ENCODE results near the gene SLC38A3.

Gene SLC38A3

GRCh38 chr3:50235716-50236483, 30.8 kb downstream of the SLC38A3 start, which contains the start of gene GNAI2:
Gene GNAI2, plus strand, starts transcription at chr3:50236204. Its CDS starts 132 bp downstream, at chr3:50236336.
- peak within 1 kb of the TSS; percentile 69 for H2AFZ ChIP-seq (ENCODE audit: insufficient read depth, low read length, poor library complexity)
- H2BK12ac ChIP-seq (ENCODE audit: low read length) = no peak within 1 kb of the TSS
- H3K4me1 ChIP-seq (ENCODE audit: control insufficient read depth in 1 of 2, insufficient read depth in 2 of 2, low read length in 2 of 2) = peaks cover 10 to 17% of the 10 kb centered on the region in 2 experiments
- H3K9ac ChIP-seq (ENCODE audit: low read length) = peak within 1 kb of the TSS; percentile 94
- H3K4me3 ChIP-seq (ENCODE audit: low read depth, low read length) = peak within 1 kb of the TSS; percentile 88
- H2BK120ac ChIP-seq (ENCODE audit: insufficient read depth, low read length, poor library complexity) = peak within 1 kb of the TSS; percentile 84
- peak within 1 kb of the TSS; percentile 47 for H4K12ac ChIP-seq (ENCODE audit: low read depth, low read length)
- H2AK5ac ChIP-seq (ENCODE audit: low read length) = peak within 1 kb of the TSS; percentile 76
- H3K79me2 ChIP-seq (ENCODE audit: control insufficient read depth, insufficient read depth, low read length, poor library complexity) = peaks cover 18% of the 10 kb centered on the region
- H3K4me2 ChIP-seq (ENCODE audit: low read length) = peak within 1 kb of the TSS; percentile 79
- H3K27me3 ChIP-seq (ENCODE audit: insufficient read depth, low read length) = no peaks in the 10 kb centered on the region
- H3K14ac ChIP-seq (ENCODE audit: low read length) = peak within 1 kb of the TSS; percentile 90
- peak within 1 kb of the TSS; percentile 38 for H3K27ac ChIP-seq (ENCODE audit: low read depth, low read length)
- H3K79me1 ChIP-seq (ENCODE audit: low read length) = peaks cover 8% of the 10 kb centered on the region
- H3K18ac ChIP-seq (ENCODE audit: low read length) = peak within 1 kb of the TSS; percentile 81
- H3K9me3 ChIP-seq (ENCODE audit: insufficient read depth, low read depth, low read length) = no peaks in the 10 kb centered on the region
- peaks cover 10 to 12% of the 10 kb centered on the region in 2 experiments for H3K36me3 ChIP-seq (ENCODE audit: control insufficient read depth in 1 of 2, insufficient read depth in 2 of 2, low read length in 2 of 2)
- H3K4ac ChIP-seq (ENCODE audit: low read depth, low read length) = peak within 1 kb of the TSS; percentile 90
- peak; percentile 99 for DNase-seq
- no peak within 1 kb of the TSS for H3K23ac ChIP-seq (ENCODE audit: low read length)
- peak within 1 kb of the TSS; percentile 51 for H4K8ac ChIP-seq (ENCODE audit: low read depth, low read length)
- peak within 1 kb of the TSS; percentile 79 for H2BK5ac ChIP-seq (ENCODE audit: low read depth, low read length, poor library complexity)
- no CpG with 5 or more reads among the region's 75 CpGs for WGBS (ENCODE audit: extremely low coverage, insufficient coverage, insufficient read length)
- H4K91ac ChIP-seq (ENCODE audit: low read depth, low read length) = peak within 1 kb of the TSS; percentile 85

- Histone ChIP-seq H3K27ac (ENCODE audit: low read depth, low read length) (peak overlapping the region; percentile 32), H3K14ac (ENCODE audit: low read length) (peak overlapping the region; percentile 90), H2BK12ac (ENCODE audit: low read length) (no peak overlapping the region), H3K36me3 (ENCODE audit: control insufficient read depth in 1 of 2, insufficient read depth in 2 of 2, low read length in 2 of 2) (peaks cover 10 to 12% of the 10 kb centered on the region in 2 experiments), H3K18ac (ENCODE audit: low read length) (peak overlapping the region; percentile 81), H3K4me3 (ENCODE audit: low read depth, low read length) (peak overlapping the region; percentile 88), H2BK5ac (ENCODE audit: low read depth, low read length, poor library complexity) (peak overlapping the region; percentile 21), H2BK120ac (ENCODE audit: insufficient read depth, low read length, poor library complexity) (peak overlapping the region; percentile 84), H3K9me3 (ENCODE audit: insufficient read depth, low read depth, low read length) (no peaks in the 10 kb centered on the region), H3K79me1 (ENCODE audit: low read length) (peaks cover 8% of the 10 kb centered on the region), H3K27me3 (ENCODE audit: insufficient read depth, low read length) (no peaks in the 10 kb centered on the region), H4K91ac (ENCODE audit: low read depth, low read length) (peak overlapping the region; percentile 85), H3K4ac (ENCODE audit: low read depth, low read length) (peak overlapping the region; percentile 90), H2AFZ (ENCODE audit: insufficient read depth, low read length, poor library complexity) (peak overlapping the region; percentile 69), H3K9ac (ENCODE audit: low read length) (peak overlapping the region; percentile 94), H4K8ac (ENCODE audit: low read depth, low read length) (peak overlapping the region; percentile 26), H3K79me2 (ENCODE audit: control insufficient read depth, insufficient read depth, low read length, poor library complexity) (peaks cover 22% of the 10 kb centered on the region), H4K12ac (ENCODE audit: low read depth, low read length) (peak overlapping the region; percentile 47), H3K23ac (ENCODE audit: low read length) (no peak overlapping the region), H3K4me1 (ENCODE audit: control insufficient read depth in 1 of 2, insufficient read depth in 2 of 2, low read length in 2 of 2) (peaks cover 17 to 24% of the 10 kb centered on the region in 2 experiments), H3K4me2 (ENCODE audit: low read length) (peak overlapping the region; percentile 79), H2AK5ac (ENCODE audit: low read length) (peak overlapping the region; percentile 76)
- DNase-seq = peak in 1 of 2 donors; percentile 34
- WGBS (ENCODE audit: extremely low coverage, insufficient coverage, insufficient read length) = no CpG with 5 or more reads among the region's 13 CpGs
Measured at GRCh38 chr3:50236484-50237132, 31.5 kb downstream of the SLC38A3 start.

GRCh38 chr3:50237133-50237651, 32.1 kb downstream of the SLC38A3 start:
- peak overlapping the region; percentile 51 for H4K8ac ChIP-seq (ENCODE audit: low read depth, low read length)
- H2AFZ ChIP-seq (ENCODE audit: insufficient read depth, low read length, poor library complexity) = peak overlapping the region; percentile 14
- no peak overlapping the region for H3K27ac ChIP-seq (ENCODE audit: low read depth, low read length)
- H3K4ac ChIP-seq (ENCODE audit: low read depth, low read length) = peak overlapping the region; percentile 90
- H3K79me2 ChIP-seq (ENCODE audit: control insufficient read depth, insufficient read depth, low read length, poor library complexity) = peaks cover 22% of the 10 kb centered on the region
- peaks cover 8% of the 10 kb centered on the region for H3K79me1 ChIP-seq (ENCODE audit: low read length)
- peaks cover 21 to 26% of the 10 kb centered on the region in 2 experiments for H3K4me1 ChIP-seq (ENCODE audit: control insufficient read depth in 1 of 2, insufficient read depth in 2 of 2, low read length in 2 of 2)
- peak overlapping the region; percentile 88 for H3K4me3 ChIP-seq (ENCODE audit: low read depth, low read length)
- H3K18ac ChIP-seq (ENCODE audit: low read length) = peak overlapping the region; percentile 81
- DNase-seq = no peak
- no peak overlapping the region for H2BK12ac ChIP-seq (ENCODE audit: low read length)
- H3K9me3 ChIP-seq (ENCODE audit: insufficient read depth, low read depth, low read length) = no peaks in the 10 kb centered on the region
- H3K14ac ChIP-seq (ENCODE audit: low read length) = peak overlapping the region; percentile 90
- peak overlapping the region; percentile 79 for H3K4me2 ChIP-seq (ENCODE audit: low read length)
- H4K12ac ChIP-seq (ENCODE audit: low read depth, low read length) = no peak overlapping the region
- no peak overlapping the region for H3K23ac ChIP-seq (ENCODE audit: low read length)
- peaks cover 10 to 12% of the 10 kb centered on the region in 2 experiments for H3K36me3 ChIP-seq (ENCODE audit: control insufficient read depth in 1 of 2, insufficient read depth in 2 of 2, low read length in 2 of 2)
- H3K27me3 ChIP-seq (ENCODE audit: insufficient read depth, low read length) = no peaks in the 10 kb centered on the region
- peak overlapping the region; percentile 30 for H3K9ac ChIP-seq (ENCODE audit: low read length)
- H2BK120ac ChIP-seq (ENCODE audit: insufficient read depth, low read length, poor library complexity) = peak overlapping the region; percentile 3
- H2BK5ac ChIP-seq (ENCODE audit: low read depth, low read length, poor library complexity) = peak overlapping the region; percentile 5
- no CpG with 5 or more reads among the region's 7 CpGs for WGBS (ENCODE audit: extremely low coverage, insufficient coverage, insufficient read length)
- H2AK5ac ChIP-seq (ENCODE audit: low read length) = peak overlapping the region; percentile 33
- peak overlapping the region; percentile 31 for H4K91ac ChIP-seq (ENCODE audit: low read depth, low read length)

- Histone ChIP-seq H3K4me3 (ENCODE audit: low read depth, low read length) (peak overlapping the region; percentile 88), H3K14ac (ENCODE audit: low read length) (peak overlapping the region; percentile 90), H3K79me2 (ENCODE audit: control insufficient read depth, insufficient read depth, low read length, poor library complexity) (peaks cover 22% of the 10 kb centered on the region), H4K91ac (ENCODE audit: low read depth, low read length) (peak overlapping the region; percentile 31), H3K79me1 (ENCODE audit: low read length) (peaks cover 8% of the 10 kb centered on the region), H2BK120ac (ENCODE audit: insufficient read depth, low read length, poor library complexity) (no peak overlapping the region), H3K9me3 (ENCODE audit: insufficient read depth, low read depth, low read length) (no peaks in the 10 kb centered on the region), H3K4me2 (ENCODE audit: low read length) (peak overlapping the region; percentile 79), H4K8ac (ENCODE audit: low read depth, low read length) (peak overlapping the region; percentile 51), H3K23ac (ENCODE audit: low read length) (no peak overlapping the region), H3K36me3 (ENCODE audit: control insufficient read depth in 1 of 2, insufficient read depth in 2 of 2, low read length in 2 of 2) (peaks cover 10 to 12% of the 10 kb centered on the region in 2 experiments), H2BK12ac (ENCODE audit: low read length) (no peak overlapping the region), H2BK5ac (ENCODE audit: low read depth, low read length, poor library complexity) (peak overlapping the region; percentile 5), H2AK5ac (ENCODE audit: low read length) (peak overlapping the region; percentile 33), H3K27ac (ENCODE audit: low read depth, low read length) (peak overlapping the region; percentile 24), H2AFZ (ENCODE audit: insufficient read depth, low read length, poor library complexity) (no peak overlapping the region), H3K4me1 (ENCODE audit: control insufficient read depth in 1 of 2, insufficient read depth in 2 of 2, low read length in 2 of 2) (peaks cover 28 to 32% of the 10 kb centered on the region in 2 experiments), H4K12ac (ENCODE audit: low read depth, low read length) (peak overlapping the region; percentile 12), H3K9ac (ENCODE audit: low read length) (peak overlapping the region; percentile 44), H3K18ac (ENCODE audit: low read length) (peak overlapping the region; percentile 20), H3K4ac (ENCODE audit: low read depth, low read length) (peak overlapping the region; percentile 90), H3K27me3 (ENCODE audit: insufficient read depth, low read length) (no peaks in the 10 kb centered on the region)
- DNase-seq = peak; percentile 86 to 87
- no CpG with 5 or more reads among the region's 31 CpGs for WGBS (ENCODE audit: extremely low coverage, insufficient coverage, insufficient read length)
Measured at GRCh38 chr3:50237754-50238548, 32.9 kb downstream of the SLC38A3 start.
